GM21576 (cell line): ENCODE data around the gene SLC22A23.

Source experiments
- ATAC-seq: cut with Tn5 transposase; IDR thresholded peaks from one replicate; pipeline ENCODE4 v1.9.1; 2021; ENCODE audit warnings: mild to moderate bottlenecking, moderate library complexity; ENCODE audit not compliant: unreplicated experiment

The SLC22A23 gene

GRCh38 chr6:3372912-3373554, 83.8 kb downstream of the SLC22A23 start:
- ATAC-seq, result no peak

DNA sequence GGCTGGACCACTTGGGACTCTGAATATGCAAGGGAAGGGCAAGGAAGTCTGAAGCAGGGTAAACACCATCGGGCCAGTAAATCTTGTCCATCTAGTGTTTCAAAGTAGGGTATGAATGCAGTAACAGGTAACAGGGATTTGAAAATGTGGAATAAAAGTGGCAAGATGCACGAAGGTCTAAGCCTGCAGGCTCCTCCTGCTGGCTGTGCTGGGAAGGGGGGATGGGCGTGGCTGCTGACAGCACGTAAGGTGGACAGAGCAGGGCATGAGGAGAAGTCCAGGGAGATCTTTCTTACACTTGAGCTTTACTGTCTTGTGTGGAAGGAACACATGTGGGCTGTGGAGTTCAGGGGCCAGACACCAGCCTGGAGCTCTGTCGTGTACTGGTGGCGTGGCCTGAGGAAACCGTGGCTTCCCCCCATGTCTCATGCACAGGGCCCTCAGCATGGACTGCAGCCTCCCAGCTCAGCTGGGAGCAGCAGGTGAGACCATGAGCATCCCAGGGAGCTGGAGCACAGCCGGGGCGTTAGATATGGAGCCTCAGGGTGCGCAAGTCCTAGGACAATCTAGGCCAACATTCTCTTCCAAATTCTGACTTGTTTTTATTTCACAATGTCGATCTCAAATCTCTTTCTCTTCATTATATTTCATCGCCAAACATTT, 84.5 kb downstream of the SLC22A23 start:
- no peak for ATAC-seq

GRCh38 chr6:3371222-3371949, 85.5 kb downstream of the SLC22A23 start:
- no peak for ATAC-seq

GRCh38 chr6:3370361-3371221, 86.3 kb downstream of the SLC22A23 start:
- ATAC-seq, result no peak

GRCh38 chr6:3369985-3370360, 86.9 kb downstream of the SLC22A23 start:
- no peak for ATAC-seq

- no peak for ATAC-seq
Measured at GRCh38 chr6:3368685-3369084, 88.2 kb downstream of the SLC22A23 start.

DNA sequence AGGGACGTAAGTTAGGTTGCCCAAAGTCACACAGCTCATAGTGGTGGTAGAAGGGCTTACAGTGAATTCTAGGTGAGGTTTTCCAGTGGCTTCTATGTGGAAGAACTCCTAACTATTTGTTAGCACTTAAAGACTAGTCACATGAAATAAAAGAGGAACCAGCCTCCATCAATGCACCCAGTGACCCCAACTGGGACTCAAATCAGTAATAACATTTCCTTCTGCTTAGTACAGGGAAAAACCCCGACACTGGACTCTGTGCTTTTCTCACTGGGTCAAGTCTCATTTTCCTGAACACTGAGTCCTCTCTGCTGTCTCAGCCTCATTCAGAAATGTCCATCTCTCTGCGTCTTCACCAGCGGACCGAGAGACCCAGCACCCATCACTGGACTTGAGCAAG, 89.2 kb downstream of the SLC22A23 start:
- ATAC-seq, result no peak

- no peak for ATAC-seq
Measured at GRCh38 chr6:3366596-3367413, 90.0 kb downstream of the SLC22A23 start.

- no peak for ATAC-seq
Measured at GRCh38 chr6:3364391-3364790, 92.5 kb downstream of the SLC22A23 start.

GRCh38 chr6:3363296-3364025, 93.4 kb downstream of the SLC22A23 start:
- no peak for ATAC-seq

- no peak for ATAC-seq
Measured at GRCh38 chr6:3361312-3362037, 95.4 kb downstream of the SLC22A23 start.

DNA sequence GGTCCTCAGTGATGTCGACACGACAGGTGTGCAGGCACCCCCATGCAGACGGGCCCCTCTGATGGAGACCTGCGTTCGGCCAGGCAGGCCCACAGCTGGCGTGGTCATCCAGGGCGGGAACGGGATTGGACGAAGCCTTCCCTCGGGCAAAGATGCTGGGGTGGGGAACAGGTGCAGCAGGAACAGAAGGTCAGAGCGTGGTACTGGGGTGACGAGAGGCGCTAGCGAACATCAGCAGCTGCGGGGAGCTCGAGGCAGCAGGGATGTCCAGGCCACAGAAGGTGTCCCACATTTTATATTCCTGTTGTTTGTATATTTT, 96.2 kb downstream of the SLC22A23 start:
- ATAC-seq, result no peak

DNA sequence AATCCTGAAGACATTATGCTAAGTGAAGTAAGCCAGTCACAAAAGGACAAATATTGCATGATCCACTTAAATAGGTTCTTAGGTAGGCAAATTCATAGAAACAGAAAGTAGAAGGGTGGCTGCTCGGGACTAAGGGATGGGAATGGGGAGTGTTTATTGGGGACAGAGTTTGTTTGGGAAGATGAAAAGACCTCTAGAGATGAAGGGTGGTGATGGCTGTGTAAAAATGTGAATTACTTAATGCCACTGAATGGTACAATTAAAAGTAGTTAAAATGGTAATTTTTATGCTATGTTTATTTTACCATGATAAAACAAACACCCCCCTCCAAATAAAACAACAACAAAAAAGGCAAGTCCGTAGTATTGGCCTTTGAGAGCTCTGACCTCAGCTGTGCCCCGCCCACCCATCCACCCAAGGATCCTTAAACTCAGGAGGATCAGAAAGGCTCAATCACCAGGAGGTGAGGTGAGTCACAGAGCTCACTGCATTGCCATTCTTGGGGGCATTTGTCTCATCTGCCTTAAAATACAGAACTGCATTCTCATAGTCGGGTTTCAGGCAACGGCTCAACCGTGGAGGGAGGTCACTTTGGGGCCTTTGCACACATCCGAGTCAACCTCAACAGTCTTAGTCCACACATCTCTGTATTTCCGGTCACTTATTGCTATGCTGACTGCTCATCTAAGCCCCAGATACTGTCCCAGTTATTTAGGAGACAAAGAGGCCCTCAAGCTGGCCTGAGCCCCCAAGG, 96.7 kb downstream of the SLC22A23 start:
- no peak for ATAC-seq

GRCh38 chr6:3359101-3359752, 97.6 kb downstream of the SLC22A23 start:
- ATAC-seq, result no peak

- no peak for ATAC-seq
Measured at GRCh38 chr6:3358413-3359100, 98.3 kb downstream of the SLC22A23 start.

DNA sequence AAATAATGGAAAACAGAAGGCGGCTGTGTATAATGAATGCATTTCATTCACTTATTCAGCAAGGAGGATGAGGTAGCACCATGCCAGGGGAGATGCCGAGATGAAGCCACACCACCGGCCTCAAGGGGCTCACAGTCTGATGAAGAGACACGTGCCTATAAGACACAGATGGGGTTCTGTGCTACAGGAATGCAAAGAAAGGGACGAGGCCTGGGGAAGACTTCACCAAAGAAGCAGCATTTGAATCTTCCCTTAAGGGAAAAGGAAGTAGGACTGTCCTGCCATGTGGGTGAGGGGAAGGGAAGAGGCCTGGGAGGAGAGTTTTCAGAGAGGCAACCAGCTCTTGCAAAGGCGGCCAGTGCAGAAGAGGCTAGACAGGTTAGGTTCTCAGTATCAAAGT, 99.2 kb downstream of the SLC22A23 start:
- no peak for ATAC-seq

- no peak for ATAC-seq
Measured at GRCh38 chr6:3356824-3357420, 99.9 kb downstream of the SLC22A23 start.
